Activated T-cell treated with anti-CD3 and anti-CD28 coated beads, Interleukin-2, amount 50 U/mL, for 4 hours (primary cell): ENCODE measurements around the gene FMO5. TPM values are rescaled to one million over a fixed set of nuclear protein-coding genes. Genes with fewer than 3 reads are reported as not detected.
"Not testable (repeated sequence)": the region's sequence is repeated elsewhere in the genome, so short reads cannot be mapped to it uniquely, and the experiment has no call there.

Experiments
- ATAC-seq, 2 donors: fragments of 200-7000 bp; cut with Tn5 transposase; one replicate each; pipeline ENCODE4 v1.10.0; 2021
- DNase-seq: peaks from one replicate; pipeline ENCODE4 v3.0.0-alpha.2; 2020
- H3K27me3 Mint-ChIP-seq: one replicate; pipeline ENCODE4 v1.8.0; 2021; ENCODE audit warnings: low read depth, mixed read lengths
- H3K36me3 Mint-ChIP-seq: one replicate; pipeline ENCODE4 v1.8.0; 2022; ENCODE audit warnings: mixed read lengths; ENCODE audit not compliant: insufficient read depth
- H3K4me1 Mint-ChIP-seq: one replicate; pipeline ENCODE4 v1.8.0; 2021; ENCODE audit warnings: low read depth, mixed read lengths
- H3K4me3 Mint-ChIP-seq: one replicate; pipeline ENCODE4 v1.8.0; 2021; ENCODE audit warnings: mild to moderate bottlenecking, moderate library complexity, mixed read lengths
- H3K9me3 Mint-ChIP-seq: one replicate; pipeline ENCODE4 v1.8.0; 2021; ENCODE audit warnings: mixed read lengths
- total RNA-seq, 3 donors: library from RNA; stranded (reverse); gene quantifications; one replicate each; pipeline ENCODE4 v1.2.1, GENCODE V29; 2021

Gene FMO5
- total RNA-seq, 3 donors from 2014 or later = 0.20 to 0.22 TPM; not detected in 1

GRCh38 chr1:147245129-147245528, 20.0 kb upstream of the FMO5 start:
- DNase-seq (no peak), ATAC-seq (no peak)
- Mint-ChIP-seq H3K4me1 (peaks cover 56% of the 10 kb centered on the region), H3K4me3 (no peak overlapping the region), H3K9me3 (no peaks in the 10 kb centered on the region), H3K36me3 (peaks cover 11% of the 10 kb centered on the region), H3K27me3 (no peaks in the 10 kb centered on the region)

GRCh38 chr1:147243841-147244240, 18.7 kb upstream of the FMO5 start:
- no peaks in the 10 kb centered on the region for H3K9me3 Mint-ChIP-seq
- peaks cover 11% of the 10 kb centered on the region for H3K36me3 Mint-ChIP-seq
- peaks cover 47% of the 10 kb centered on the region for H3K4me1 Mint-ChIP-seq
- ATAC-seq = no peak
- peak overlapping the region; percentile 93 for H3K4me3 Mint-ChIP-seq
- no peak for DNase-seq
- no peaks in the 10 kb centered on the region for H3K27me3 Mint-ChIP-seq

- H3K4me1 Mint-ChIP-seq = peaks cover 43% of the 10 kb centered on the region
- DNase-seq = no peak
Observed at GRCh38 chr1:147243228-147243685, 18.1 kb upstream of the FMO5 start.

GRCh38 chr1:147242449-147243227, 17.5 kb upstream of the FMO5 start, which contains the start of gene CHD1L:
TSS of gene CHD1L (plus strand) at chr1:147242684. CDS start at chr1:147242704, 20 bp downstream.
- H3K4me3 Mint-ChIP-seq = peak within 1 kb of the TSS; percentile 93
- no peaks in the 10 kb centered on the region for H3K9me3 Mint-ChIP-seq
- ATAC-seq (peak; percentile 92 to 93), DNase-seq (peak; percentile 93)
- H3K27me3 Mint-ChIP-seq = no peaks in the 10 kb centered on the region
- H3K36me3 Mint-ChIP-seq = peaks cover 9% of the 10 kb centered on the region
- H3K4me1 Mint-ChIP-seq = peaks cover 40% of the 10 kb centered on the region

More at GRCh38 chr1:147243228-147243685, 18.1 kb upstream of the FMO5 start:
- no peaks in the 10 kb centered on the region for H3K9me3 Mint-ChIP-seq
- peak; percentile 3 to 9 for ATAC-seq
- H3K27me3 Mint-ChIP-seq = no peaks in the 10 kb centered on the region
- peaks cover 9% of the 10 kb centered on the region for H3K36me3 Mint-ChIP-seq
- peak overlapping the region; percentile 93 for H3K4me3 Mint-ChIP-seq

DNA sequence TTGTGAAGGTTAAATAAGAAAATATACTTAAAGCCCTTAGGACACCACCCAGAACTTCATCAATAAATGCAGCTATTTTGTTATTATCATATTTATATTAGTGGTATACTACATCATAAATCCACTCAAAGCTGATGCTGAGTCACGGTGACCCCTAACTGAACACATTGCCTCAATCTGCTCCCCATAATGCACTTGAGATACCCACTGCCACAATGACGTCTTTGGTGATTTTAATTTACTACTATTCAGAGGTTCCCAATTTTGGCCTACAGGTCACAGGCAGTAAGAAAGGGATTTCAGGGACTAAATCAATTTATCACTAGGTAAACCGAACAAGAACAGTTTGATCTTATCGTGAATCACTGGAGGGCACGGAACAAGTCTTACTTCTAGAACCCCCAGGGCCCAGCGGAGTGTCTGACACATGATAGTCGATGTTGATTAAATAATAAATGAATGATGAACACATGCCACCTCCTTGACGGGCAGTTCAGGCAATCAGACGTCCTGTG, 16.9 kb upstream of the FMO5 start:
- Mint-ChIP-seq H3K36me3 (peaks cover 9% of the 10 kb centered on the region), H3K27me3 (no peaks in the 10 kb centered on the region), H3K4me1 (peaks cover 34% of the 10 kb centered on the region), H3K9me3 (no peaks in the 10 kb centered on the region), H3K4me3 (peak overlapping the region; percentile 84)
- no peak for DNase-seq
- ATAC-seq = no peak

DNA sequence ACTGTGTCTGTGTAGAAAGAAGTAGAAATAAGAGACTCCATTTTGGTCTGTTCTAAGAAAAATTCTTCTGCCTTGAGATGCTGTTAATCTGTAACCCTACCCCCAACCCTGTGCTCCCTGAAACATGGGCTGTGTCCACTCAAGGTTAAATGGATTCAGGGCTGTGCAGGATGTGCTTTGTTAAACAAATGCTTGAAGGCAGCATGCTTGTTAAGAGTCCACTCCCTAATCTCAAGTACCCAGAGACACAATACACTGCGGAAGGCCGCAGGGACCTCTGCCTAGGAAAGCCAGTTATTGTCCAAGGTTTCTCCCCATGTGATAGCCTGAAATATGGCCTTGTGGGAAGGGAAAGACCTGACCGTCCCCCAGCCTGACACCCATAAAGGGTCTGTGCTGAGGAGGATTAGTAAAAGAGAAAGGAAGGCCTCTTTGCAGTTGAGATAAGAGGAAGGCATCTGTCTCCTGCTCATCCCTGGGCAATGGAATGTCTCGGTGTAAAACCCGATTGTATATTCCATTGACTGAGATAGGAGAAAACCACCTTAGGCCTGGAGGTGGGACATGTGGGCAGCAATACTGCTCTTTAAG, 15.1 kb upstream of the FMO5 start:
- ATAC-seq, H3K4me3 Mint-ChIP-seq: not testable (repeated sequence)

GRCh38 chr1:147238925-147239820, 14.0 kb upstream of the FMO5 start:
- no peaks in the 10 kb centered on the region for H3K27me3 Mint-ChIP-seq
- ATAC-seq (no peak), DNase-seq (no peak)
- H3K4me1 Mint-ChIP-seq = peaks cover 12% of the 10 kb centered on the region
- H3K9me3 Mint-ChIP-seq = no peaks in the 10 kb centered on the region
- no peak overlapping the region for H3K4me3 Mint-ChIP-seq
- peaks cover 3% of the 10 kb centered on the region for H3K36me3 Mint-ChIP-seq

More for the DNA sequence above, 15.1 kb upstream of the FMO5 start:
- H3K36me3 Mint-ChIP-seq, H3K9me3 Mint-ChIP-seq, H3K27me3 Mint-ChIP-seq, DNase-seq: not testable (repeated sequence)
- peaks cover 21% of the 10 kb centered on the region for H3K4me1 Mint-ChIP-seq

- no peak overlapping the region for H3K4me3 Mint-ChIP-seq
- no peak for ATAC-seq
- DNase-seq = no peak
- no peaks in the 10 kb centered on the region for H3K27me3 Mint-ChIP-seq
- peaks cover 4% of the 10 kb centered on the region for H3K4me1 Mint-ChIP-seq
- no peaks in the 10 kb centered on the region for H3K36me3 Mint-ChIP-seq
- H3K9me3 Mint-ChIP-seq = no peaks in the 10 kb centered on the region
Observed at GRCh38 chr1:147238053-147238902, 13.1 kb upstream of the FMO5 start.

DNA sequence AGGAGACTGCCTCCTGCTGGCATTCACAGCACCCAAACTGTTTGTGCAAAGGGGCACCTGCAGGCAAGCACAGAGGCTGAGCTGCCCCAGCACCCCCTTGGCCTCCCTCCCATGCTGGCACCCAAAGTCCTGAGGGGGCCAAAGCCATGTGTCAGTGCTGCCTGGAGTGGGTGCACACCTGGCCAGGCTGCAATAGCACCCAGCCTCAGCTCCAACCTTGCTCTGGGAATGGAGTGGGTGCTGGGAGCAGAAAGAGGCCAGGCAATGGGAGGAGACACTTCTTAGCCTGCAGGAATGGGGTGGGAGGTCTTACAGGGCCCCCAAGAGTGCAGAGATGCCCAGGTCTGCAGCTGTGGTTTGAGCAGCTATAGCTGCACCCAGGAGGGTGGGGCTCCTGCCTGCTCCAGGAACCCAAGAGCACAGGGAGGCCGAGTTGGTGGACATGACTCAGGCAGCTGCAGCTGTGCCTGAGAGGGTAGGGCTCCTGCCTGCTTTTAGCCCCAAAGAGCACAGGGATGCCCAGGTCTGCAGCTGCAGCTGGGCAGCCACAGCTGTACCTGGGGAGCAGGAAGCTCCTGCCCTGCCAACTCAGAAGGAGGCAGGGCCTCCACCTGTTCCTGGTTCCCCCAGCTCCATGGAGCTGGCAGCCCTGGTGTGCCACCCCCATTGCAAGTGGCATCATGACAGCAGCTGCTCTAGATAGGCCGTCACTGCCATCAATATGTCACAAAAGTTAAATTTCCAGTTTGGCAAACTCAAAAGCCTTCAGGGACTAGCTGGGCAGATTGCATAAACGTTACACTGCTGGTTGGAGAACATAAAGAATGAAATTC, 12.0 kb upstream of the FMO5 start:
- Mint-ChIP-seq H3K27me3 (no peaks in the 10 kb centered on the region), H3K4me1 (peaks cover 2% of the 10 kb centered on the region), H3K9me3 (no peaks in the 10 kb centered on the region), H3K36me3 (no peaks in the 10 kb centered on the region), H3K4me3 (no peak overlapping the region)
- ATAC-seq (no peak), DNase-seq (no peak)

DNA sequence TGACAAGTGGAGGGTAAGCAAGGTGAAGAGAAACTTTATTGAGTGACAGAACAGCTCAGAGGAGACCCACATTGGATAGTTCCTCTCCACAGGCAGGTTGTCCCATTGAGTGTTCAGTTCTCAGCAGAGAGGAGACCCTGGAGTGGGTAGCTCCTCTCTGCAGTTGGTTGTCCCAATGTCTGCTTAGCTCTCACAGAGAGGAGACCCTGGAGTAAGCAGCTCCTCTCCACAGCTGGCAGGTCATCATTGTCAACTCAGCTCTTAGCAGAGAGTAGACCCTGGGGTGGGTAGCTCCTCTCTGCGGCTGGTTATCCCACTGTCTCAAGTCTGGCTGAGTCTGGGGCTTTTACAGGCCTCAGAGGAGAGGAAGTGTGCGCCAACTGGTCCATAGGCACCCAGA, 11.3 kb upstream of the FMO5 start:
- Mint-ChIP-seq H3K9me3 (no peaks in the 10 kb centered on the region), H3K27me3 (peaks cover 1% of the 10 kb centered on the region), H3K4me3 (no peak overlapping the region), H3K4me1 (no peaks in the 10 kb centered on the region), H3K36me3 (no peaks in the 10 kb centered on the region)
- DNase-seq (no peak), ATAC-seq (no peak)

DNA sequence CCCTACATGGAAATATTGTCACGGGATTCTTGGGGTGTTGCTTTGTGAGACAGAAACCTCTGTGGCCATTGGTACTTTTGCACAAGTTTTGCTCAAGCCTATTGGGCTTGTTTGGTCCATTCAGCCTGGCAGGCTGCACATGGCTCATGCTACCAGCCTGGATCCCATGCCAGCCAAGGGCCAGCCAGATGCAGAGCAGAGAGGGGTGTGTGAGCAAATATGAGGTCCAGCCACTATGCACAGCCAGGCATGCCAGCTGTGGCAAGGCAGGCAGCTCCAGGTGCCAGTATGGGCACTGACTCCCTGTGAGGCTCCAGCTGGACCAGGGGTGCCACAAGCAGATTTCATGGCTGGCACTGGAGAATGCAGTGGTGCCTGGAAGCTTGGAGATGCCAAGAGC, 10.7 kb upstream of the FMO5 start:
- ATAC-seq = no peak
- DNase-seq = no peak
- Mint-ChIP-seq H3K36me3 (no peaks in the 10 kb centered on the region), H3K27me3 (peaks cover 1% of the 10 kb centered on the region), H3K4me1 (no peaks in the 10 kb centered on the region), H3K4me3 (no peak overlapping the region), H3K9me3 (no peaks in the 10 kb centered on the region)

DNA sequence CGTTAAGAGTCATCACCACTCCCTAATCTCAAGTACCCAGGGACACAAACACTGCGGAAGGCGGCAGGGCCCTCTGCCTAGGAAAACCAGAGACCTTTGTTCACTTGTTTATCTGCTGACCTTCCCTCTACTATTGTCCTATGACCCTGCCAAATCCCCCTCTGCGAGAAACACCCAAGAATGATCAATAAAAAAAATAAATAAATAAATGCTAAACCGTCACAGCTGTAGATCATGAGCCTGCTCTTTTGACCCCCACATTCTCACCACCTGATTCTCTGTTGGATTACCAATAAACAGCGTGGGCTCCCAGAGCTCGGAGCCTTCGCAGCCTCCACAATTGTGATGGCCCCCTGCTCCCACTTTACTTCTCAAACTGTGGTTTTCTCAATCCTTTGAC, 8.8 kb upstream of the FMO5 start:
- H3K27me3 Mint-ChIP-seq, H3K9me3 Mint-ChIP-seq, H3K4me3 Mint-ChIP-seq, DNase-seq, ATAC-seq, H3K4me1 Mint-ChIP-seq, H3K36me3 Mint-ChIP-seq: not testable (repeated sequence)

DNA sequence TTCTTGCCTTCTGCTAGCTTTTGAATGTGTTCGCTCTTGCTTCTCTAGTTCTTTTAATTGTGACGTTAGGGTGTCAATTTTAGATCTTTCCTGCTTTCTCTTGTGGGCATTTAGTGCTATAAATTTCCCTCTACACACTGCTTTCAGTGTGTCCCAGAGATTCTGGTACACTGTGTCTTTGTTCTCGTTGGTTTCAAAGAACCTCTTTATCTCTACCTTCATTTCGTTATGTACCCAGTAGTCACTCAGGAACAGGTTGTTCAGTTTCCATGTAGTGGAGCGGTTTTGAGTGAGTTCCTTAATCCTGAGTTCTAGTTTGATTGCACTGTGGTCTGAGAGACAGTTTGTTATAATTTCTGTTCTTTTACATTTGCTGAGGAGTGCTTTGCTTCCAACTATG, 5.9 kb upstream of the FMO5 start:
- not testable (repeated sequence) for H3K36me3 Mint-ChIP-seq, H3K9me3 Mint-ChIP-seq, H3K27me3 Mint-ChIP-seq, H3K4me3 Mint-ChIP-seq, ATAC-seq, DNase-seq, H3K4me1 Mint-ChIP-seq
